Measurements from ENCODE around the gene IQGAP2. TPM values are rescaled to one million over a fixed set of nuclear protein-coding genes. Genes with fewer than 3 reads are reported as not detected.
A peak's percentile ranks its signal among the peaks of the same experiment; 100 is the strongest.

IQGAP2 gene
- total RNA-seq, 6 experiments from 2014 or later, result 96.4 to 152 (median 123) TPM

DNA sequence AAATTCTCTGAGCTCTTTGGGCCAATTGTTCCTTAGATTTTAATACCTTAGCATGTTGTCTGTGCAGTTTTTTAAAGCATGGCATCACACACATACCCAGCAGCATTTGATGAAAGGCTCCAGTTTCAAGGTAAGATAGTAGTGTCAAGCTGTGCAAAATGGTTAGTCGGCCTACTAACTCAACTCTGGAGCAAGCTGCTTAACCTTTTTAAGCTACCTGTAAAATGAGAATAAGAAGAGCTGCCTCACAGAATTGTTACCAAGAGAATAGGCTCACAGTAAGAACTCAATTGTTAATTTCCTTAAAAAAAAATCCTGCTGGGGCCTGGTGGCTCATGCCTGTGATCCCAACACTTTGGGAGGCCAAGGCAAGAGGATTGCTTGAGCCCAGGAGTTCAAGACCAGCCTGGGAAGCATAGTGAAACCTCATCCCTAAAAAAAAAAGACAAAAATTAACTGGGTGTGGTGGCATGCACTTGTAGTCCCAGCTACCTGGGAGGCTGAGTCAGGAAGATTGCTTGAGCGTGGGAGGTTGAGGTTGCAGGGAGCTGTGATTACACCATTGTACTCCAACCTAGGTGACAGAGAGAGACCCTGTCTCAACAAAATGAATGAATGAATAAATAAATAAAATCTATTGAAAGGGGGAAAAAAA lies 96.5 kb downstream of the IQGAP2 start:
- DNase-seq (no peak), ATAC-seq (no peak)
- peaks cover 0 to 31% (median 15%) of the 10 kb centered on the region in 4 donors for H3K4me1 ChIP-seq
- no peak overlapping the region for H3K4me3 ChIP-seq
- intact Hi-C loops (cut with DNase I), result no loop called here
- 86% methylated on average over 2 of the region's 2 CpGs for WGBS (ENCODE audit: insufficient coverage, low coverage, low lambda C conversion rate, missing lambda C conversion rate)
- TF ChIP-seq, protein P1, sequence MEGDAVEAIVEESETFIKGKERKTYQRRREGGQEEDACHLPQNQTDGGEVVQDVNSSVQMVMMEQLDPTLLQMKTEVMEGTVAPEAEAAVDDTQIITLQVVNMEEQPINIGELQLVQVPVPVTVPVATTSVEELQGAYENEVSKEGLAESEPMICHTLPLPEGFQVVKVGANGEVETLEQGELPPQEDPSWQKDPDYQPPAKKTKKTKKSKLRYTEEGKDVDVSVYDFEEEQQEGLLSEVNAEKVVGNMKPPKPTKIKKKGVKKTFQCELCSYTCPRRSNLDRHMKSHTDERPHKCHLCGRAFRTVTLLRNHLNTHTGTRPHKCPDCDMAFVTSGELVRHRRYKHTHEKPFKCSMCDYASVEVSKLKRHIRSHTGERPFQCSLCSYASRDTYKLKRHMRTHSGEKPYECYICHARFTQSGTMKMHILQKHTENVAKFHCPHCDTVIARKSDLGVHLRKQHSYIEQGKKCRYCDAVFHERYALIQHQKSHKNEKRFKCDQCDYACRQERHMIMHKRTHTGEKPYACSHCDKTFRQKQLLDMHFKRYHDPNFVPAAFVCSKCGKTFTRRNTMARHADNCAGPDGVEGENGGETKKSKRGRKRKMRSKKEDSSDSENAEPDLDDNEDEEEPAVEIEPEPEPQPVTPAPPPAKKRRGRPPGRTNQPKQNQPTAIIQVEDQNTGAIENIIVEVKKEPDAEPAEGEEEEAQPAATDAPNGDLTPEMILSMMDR (IDR thresholded peaks at IDR 0.05), result no peak
- no peak for TF ChIP-seq POLR2A (IDR thresholded peaks at IDR 0.05)
- H3K36me3 ChIP-seq, result no peaks in the 10 kb centered on the region
- no peaks in the 10 kb centered on the region for H3K27me3 ChIP-seq
- H3K9me3 ChIP-seq, result no peaks in the 10 kb centered on the region
- no peak overlapping the region for H3K27ac ChIP-seq

DNA sequence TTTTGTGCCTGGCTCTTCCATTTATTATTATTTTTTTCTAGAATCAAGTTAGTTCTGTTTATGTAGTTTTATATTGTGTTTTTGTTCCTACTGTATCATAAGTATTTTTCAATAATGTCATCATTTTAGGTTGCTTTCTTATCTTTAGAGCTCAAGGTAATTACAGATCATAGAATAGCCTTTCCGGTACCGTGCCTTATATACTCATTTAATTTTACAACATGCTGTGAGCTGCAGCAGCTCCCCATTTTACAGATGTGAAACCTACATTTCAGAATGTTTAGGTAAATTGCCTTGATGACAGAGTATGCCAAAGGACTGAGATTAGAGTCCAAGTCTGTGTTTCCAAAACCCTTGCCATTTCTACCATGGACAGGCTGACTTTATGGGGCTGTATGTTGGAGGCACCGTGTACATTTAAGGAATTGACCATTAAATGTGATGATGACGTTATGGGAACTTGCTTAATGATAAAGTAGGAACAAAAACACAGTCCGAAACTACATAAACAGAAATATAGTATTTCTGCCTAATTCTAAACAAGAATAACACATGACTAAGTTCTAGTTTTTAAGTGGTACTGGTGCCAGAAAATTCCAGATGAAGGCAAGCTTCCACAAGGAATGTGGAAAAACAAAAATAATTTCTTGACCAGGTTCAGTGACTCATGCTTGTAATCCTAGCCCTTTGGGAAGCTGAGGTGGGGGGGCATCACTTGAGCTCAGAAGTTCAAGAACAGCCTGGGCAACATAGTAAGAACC lies 97.7 kb downstream of the IQGAP2 start:
- intact Hi-C loops (cut with DNase I), result no loop called here
- 76% methylated on average over 5 of the region's 5 CpGs for WGBS (ENCODE audit: insufficient coverage, low coverage, low lambda C conversion rate, missing lambda C conversion rate)
- no peak for DNase-seq
- Histone ChIP-seq H3K4me3 (no peak overlapping the region), H3K4me1 (peaks cover 0 to 33% (median 13%) of the 10 kb centered on the region in 4 donors), H3K27me3 (no peaks in the 10 kb centered on the region), H3K9me3 (no peaks in the 10 kb centered on the region), H3K36me3 (no peaks in the 10 kb centered on the region), H3K27ac (no peak overlapping the region)
- TF ChIP-seq POLR2A (IDR thresholded peaks at IDR 0.05), result no peak
- TF ChIP-seq, protein P1 (IDR thresholded peaks at IDR 0.05), result no peak
- no peak for ATAC-seq

- TF ChIP-seq, protein P1 (IDR thresholded peaks at IDR 0.05), result no peak
- TF ChIP-seq POLR2A (IDR thresholded peaks at IDR 0.05), result no peak
- ATAC-seq (peak; percentile 89 to 94 (median 91)), DNase-seq (peak; percentile 56 to 83 (median 73))
- 33% methylated on average over 4 of the region's 4 CpGs for WGBS (ENCODE audit: insufficient coverage, low coverage, low lambda C conversion rate, missing lambda C conversion rate)
- Histone ChIP-seq H3K9me3 (no peaks in the 10 kb centered on the region), H3K27me3 (no peaks in the 10 kb centered on the region), H3K36me3 (no peaks in the 10 kb centered on the region), H3K4me3 (no peak overlapping the region), H3K27ac (peak overlapping the region in 1 of 3 donors; percentile 48), H3K4me1 (peaks cover 0 to 30% (median 11%) of the 10 kb centered on the region in 4 donors)
- intact Hi-C loops (cut with DNase I), result no loop called here
Measured at GRCh38 chr5:76503929-76504328, 100.8 kb downstream of the IQGAP2 start.

DNA sequence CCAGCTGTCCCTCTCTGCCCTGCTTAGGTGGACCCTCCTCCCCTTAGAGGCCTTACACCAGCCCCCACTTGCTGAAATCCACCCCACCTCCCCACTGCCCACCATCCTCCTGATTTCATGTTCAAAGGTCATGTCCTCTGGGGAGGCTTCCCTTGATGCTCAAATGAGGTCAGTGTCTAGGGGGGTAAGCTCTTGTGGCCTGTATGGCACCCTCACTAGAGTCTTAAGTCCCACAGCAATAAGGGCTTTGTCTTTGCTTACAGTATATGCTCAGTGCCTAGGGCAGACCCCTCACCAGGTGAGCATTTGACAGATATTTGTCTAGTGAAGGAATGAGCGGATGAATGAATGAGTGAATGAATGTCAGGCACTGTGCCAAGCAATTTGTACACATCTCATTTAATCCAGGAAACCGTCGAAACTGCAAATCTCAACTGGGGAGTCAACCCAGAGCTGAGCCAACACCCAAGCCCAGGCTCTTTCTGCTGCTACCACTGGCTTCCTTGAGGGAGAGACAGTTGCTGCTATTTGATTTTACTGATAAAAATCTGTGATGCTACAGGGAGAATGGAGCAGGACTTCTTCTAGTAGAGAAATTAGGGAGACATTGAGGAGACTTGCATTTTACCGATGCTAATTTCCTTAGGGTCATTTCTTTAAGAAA lies 101.9 kb downstream of the IQGAP2 start:
- no peaks in the 10 kb centered on the region for H3K9me3 ChIP-seq
- WGBS (ENCODE audit: insufficient coverage, low coverage, low lambda C conversion rate, missing lambda C conversion rate), result 63% methylated on average over 3 of the region's 4 CpGs
- H3K36me3 ChIP-seq, result no peaks in the 10 kb centered on the region
- ATAC-seq (peak in 1 of 4 donors; percentile 10), DNase-seq (no peak)
- TF ChIP-seq POLR2A (IDR thresholded peaks at IDR 0.05), result no peak
- TF ChIP-seq, protein P1 (IDR thresholded peaks at IDR 0.05), result no peak
- peaks cover 0 to 30% (median 11%) of the 10 kb centered on the region in 4 donors for H3K4me1 ChIP-seq
- H3K27me3 ChIP-seq, result no peaks in the 10 kb centered on the region
- no peak overlapping the region for H3K4me3 ChIP-seq
- intact Hi-C loops (cut with DNase I), result no loop called here
- H3K27ac ChIP-seq, result peak overlapping the region in 1 of 3 donors; percentile 48

Data from right lobe of liver (tissue), 6 donors.